GM18907 (cell line): ENCODE measurements around the gene NDUFB3.

ENCODE experiments used
- ATAC-seq: cut with Tn5 transposase; IDR thresholded peaks from one replicate; pipeline ENCODE4 v1.9.1; 2021; ENCODE audit warnings: mild to moderate bottlenecking, moderate library complexity; ENCODE audit not compliant: unreplicated experiment

The NDUFB3 gene

GRCh38 chr2:201127570-201127969, 55.8 kb downstream of the NDUFB3 start:
- no peak for ATAC-seq

- no peak for ATAC-seq
Measured at GRCh38 chr2:201128033-201128432, 56.2 kb downstream of the NDUFB3 start.

- no peak for ATAC-seq
Measured at GRCh38 chr2:201128933-201129505, 57.2 kb downstream of the NDUFB3 start.

DNA sequence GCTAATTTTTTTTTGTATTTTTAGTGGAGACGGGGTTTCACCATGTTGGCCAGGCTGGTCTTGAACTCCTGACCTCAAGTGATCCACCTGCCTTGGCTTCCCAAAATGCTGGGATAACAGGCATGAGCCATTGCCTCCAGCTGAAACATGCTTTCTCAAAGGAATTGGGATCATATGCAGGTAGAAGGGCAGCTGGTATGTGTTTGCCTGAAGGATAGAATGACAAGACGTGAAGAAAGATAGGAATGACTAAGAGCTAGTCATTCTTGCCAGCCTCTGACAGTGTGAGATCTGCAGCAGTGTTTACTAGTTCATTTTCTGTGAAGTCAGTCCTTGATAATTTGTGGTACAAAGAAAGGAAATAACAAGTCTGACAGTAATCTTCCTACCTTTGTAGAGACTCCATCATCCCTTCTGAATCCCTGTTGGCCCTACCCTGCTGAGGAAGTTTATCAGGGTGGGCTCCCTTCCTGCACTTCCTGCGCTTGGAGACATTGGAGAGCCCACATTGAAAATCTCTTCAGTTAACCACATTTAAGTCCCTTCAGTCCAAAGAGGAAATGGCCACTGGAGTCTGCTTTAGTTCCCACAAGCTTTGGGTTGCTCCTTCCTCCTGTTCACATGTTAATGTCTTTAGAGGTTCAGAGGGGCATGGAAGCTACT, 58.9 kb downstream of the NDUFB3 start:
- ATAC-seq = no peak

DNA sequence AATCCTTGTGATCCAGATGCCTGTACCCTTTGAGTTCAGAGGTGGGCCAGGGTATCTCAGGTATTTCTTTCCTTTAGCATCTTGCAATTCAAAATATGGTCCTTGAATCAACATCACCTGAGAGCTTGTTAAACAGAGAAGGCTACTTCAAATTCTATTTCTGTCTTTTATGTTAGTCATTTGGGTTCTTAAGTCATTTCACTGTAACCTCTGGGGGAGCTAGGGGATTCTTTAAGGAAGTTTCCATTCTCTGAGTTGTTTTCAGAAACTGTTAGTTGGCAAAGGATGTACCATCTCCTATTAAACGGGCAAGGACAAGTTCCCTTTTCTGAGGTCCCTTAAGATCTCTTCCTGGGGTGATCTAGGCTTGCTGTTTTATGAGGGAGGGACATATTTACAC, 60.7 kb downstream of the NDUFB3 start:
- no peak for ATAC-seq
